RWPE2 (cell line): ENCODE results near the gene VPS9D1.
"Not testable (repeated sequence)": the region's sequence is repeated elsewhere in the genome, so short reads cannot be mapped to it uniquely, and the experiment has no call there.

ENCODE experiments used
- ATAC-seq: fragments of 200-7000 bp; cut with Tn5 transposase; 3 replicates; pipeline ENCODE4 v1.9.1; 2021; ENCODE audit warnings: low read depth
- DNase-seq: peaks from one replicate; pipeline ENCODE4 v3.0.0-alpha.2; 2020; ENCODE audit warnings: low spot score
- H3K27ac ChIP-seq: fragments of 450-650 bp; 2 replicates; pipeline ENCODE4 v1.5.1; 2017; ENCODE audit warnings: mild to moderate bottlenecking; ENCODE audit not compliant: poor library complexity, severe bottlenecking
- H3K27me3 ChIP-seq: fragments of 250-450 bp; sonication (Bioruptor Pico); 2 replicates; pipeline ENCODE4 v1.5.1; 2021; ENCODE audit warnings: mild to moderate bottlenecking, moderate library complexity; ENCODE audit not compliant: insufficient read depth, poor library complexity, severe bottlenecking
- H3K36me3 ChIP-seq: fragments of 250-450 bp; sonication (Bioruptor Pico); 2 replicates; pipeline ENCODE4 v1.5.1; 2020; ENCODE audit warnings: low read depth, mild to moderate bottlenecking, moderate library complexity
- H3K4me1 ChIP-seq: fragments of 250-450 bp; sonication (Bioruptor Pico); 2 replicates; pipeline ENCODE4 v1.5.1; 2021; ENCODE audit warnings: mild to moderate bottlenecking, moderate library complexity; ENCODE audit not compliant: insufficient read depth, poor library complexity, severe bottlenecking
- H3K4me3 ChIP-seq: fragments of 250-450 bp; sonication (Bioruptor Pico); 2 replicates; pipeline ENCODE4 v1.5.1; 2021; ENCODE audit warnings: mild to moderate bottlenecking, moderate library complexity; ENCODE audit not compliant: severe bottlenecking
- H3K9me3 ChIP-seq: fragments of 250-450 bp; sonication (Bioruptor Pico); 2 replicates; pipeline ENCODE4 v1.5.1; 2021; ENCODE audit warnings: mild to moderate bottlenecking, moderate library complexity; ENCODE audit not compliant: severe bottlenecking
- CTCF ChIP-seq: fragments of 450-650 bp; IDR thresholded peaks from one replicate; pipeline ENCODE4 v1.5.1; 2017; ENCODE audit warnings: mild to moderate bottlenecking, moderate library complexity; ENCODE audit not compliant: poor library complexity, severe bottlenecking

VPS9D1 gene

DNA sequence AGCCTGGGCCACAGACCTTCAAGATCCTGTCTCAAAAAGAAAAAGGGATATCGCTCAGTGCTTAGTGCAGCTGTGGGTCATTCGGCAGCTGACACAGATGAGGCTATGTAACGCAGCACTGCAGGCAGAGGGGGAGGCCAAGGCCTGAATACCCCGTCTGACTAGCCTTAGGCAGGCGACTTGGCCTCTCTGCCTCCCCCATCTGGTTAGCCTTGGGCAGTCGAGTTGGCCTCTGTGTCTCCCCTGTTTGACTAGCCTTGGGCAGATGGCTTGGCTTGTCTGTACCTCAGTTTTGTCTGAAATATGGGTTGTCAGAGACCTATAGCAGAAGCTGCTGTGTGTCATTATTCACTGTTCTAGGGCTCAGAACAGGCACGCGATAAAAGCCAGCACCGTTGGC lies 53.1 kb downstream of the VPS9D1 start:
- no peak overlapping the region for H3K4me3 ChIP-seq
- H3K36me3 ChIP-seq = peaks cover 11% of the 10 kb centered on the region
- no peaks in the 10 kb centered on the region for H3K27me3 ChIP-seq
- no peak overlapping the region for H3K27ac ChIP-seq
- TF ChIP-seq CTCF = no peak
- DNase-seq = no peak
- ATAC-seq = no peak
- no peaks in the 10 kb centered on the region for H3K9me3 ChIP-seq
- peaks cover 4% of the 10 kb centered on the region for H3K4me1 ChIP-seq

- ATAC-seq, H3K4me3 ChIP-seq, DNase-seq: not testable (repeated sequence)
Measured at GRCh38 chr16:89667000-89667399, 53.7 kb downstream of the VPS9D1 start.

GRCh38 chr16:89664238-89664637 lies 56.5 kb downstream of the VPS9D1 start:
- H3K9me3 ChIP-seq, H3K27me3 ChIP-seq, H3K4me3 ChIP-seq, ATAC-seq, DNase-seq, H3K4me1 ChIP-seq, H3K27ac ChIP-seq: not testable (repeated sequence)
- H3K36me3 ChIP-seq = peaks cover 42% of the 10 kb centered on the region

More at GRCh38 chr16:89667000-89667399, 53.7 kb downstream of the VPS9D1 start:
- peaks cover 15% of the 10 kb centered on the region for H3K36me3 ChIP-seq
- TF ChIP-seq CTCF = peak; percentile 42
- H3K27me3 ChIP-seq, H3K4me1 ChIP-seq, H3K9me3 ChIP-seq, H3K27ac ChIP-seq: not testable (repeated sequence)

- no peaks in the 10 kb centered on the region for H3K9me3 ChIP-seq
- H3K36me3 ChIP-seq = peaks cover 44% of the 10 kb centered on the region
- no peaks in the 10 kb centered on the region for H3K27me3 ChIP-seq
- peaks cover 6% of the 10 kb centered on the region for H3K4me1 ChIP-seq
- no peak overlapping the region for H3K27ac ChIP-seq
- no peak overlapping the region for H3K4me3 ChIP-seq
- DNase-seq (no peak), ATAC-seq (no peak)
- TF ChIP-seq CTCF = no peak
Measured at GRCh38 chr16:89661215-89661614, 59.5 kb downstream of the VPS9D1 start.

- Histone ChIP-seq H3K4me1 (peaks cover 6% of the 10 kb centered on the region), H3K4me3 (no peak overlapping the region), H3K27ac (no peak overlapping the region), H3K36me3 (peaks cover 45% of the 10 kb centered on the region), H3K27me3 (no peaks in the 10 kb centered on the region), H3K9me3 (no peaks in the 10 kb centered on the region)
- DNase-seq (no peak), ATAC-seq (no peak)
- no peak for TF ChIP-seq CTCF
Measured at GRCh38 chr16:89660146-89660545, 60.6 kb downstream of the VPS9D1 start.
